Hypothalamus (tissue), 51 donors: ENCODE data around the gene HASPIN.
"Not testable (repeated sequence)": the region's sequence is repeated elsewhere in the genome, so short reads cannot be mapped to it uniquely, and the experiment has no call there.

Experiments used
- DNase-seq, 51 donors: peaks; one replicate each; lab custom pipeline; 2025; lab: John Stamatoyannopoulos, UW

Gene HASPIN

GRCh38 chr17:3695723-3696411 lies 27.8 kb upstream of the HASPIN start, which contains the start of gene P2RX5:
Gene P2RX5 (minus strand): TSS chr17:3696155. CDS start chr17:3696005, 150 bp downstream.
- peak in 2 of 51 donors; percentile 27 to 44 for DNase-seq

GRCh38 chr17:3697103-3697476 lies 26.6 kb upstream of the HASPIN start:
- DNase-seq: peak in 1 of 51 donors; percentile 45

- no peak for DNase-seq
These were observed 25.6 kb upstream of the HASPIN start for GRCh38 chr17:3698139-3698538.

GRCh38 chr17:3699951-3700350 lies 23.8 kb upstream of the HASPIN start:
- DNase-seq: no peak

GRCh38 chr17:3702041-3702539 lies 21.6 kb upstream of the HASPIN start:
- not testable (repeated sequence) for DNase-seq

GRCh38 chr17:3704931-3705717 lies 18.6 kb upstream of the HASPIN start:
- DNase-seq: no peak

GRCh38 chr17:3705718-3705984 lies 18.1 kb upstream of the HASPIN start:
- not testable (repeated sequence) for DNase-seq

- DNase-seq: no peak
These were observed 15.3 kb upstream of the HASPIN start for GRCh38 chr17:3708366-3708765.

- DNase-seq: no peak
These were observed 12.7 kb upstream of the HASPIN start for GRCh38 chr17:3710951-3711383.

GRCh38 chr17:3712811-3713463 lies 10.8 kb upstream of the HASPIN start:
- DNase-seq: no peak

- DNase-seq: no peak
These were observed 8.4 kb upstream of the HASPIN start for GRCh38 chr17:3715296-3715695.

GRCh38 chr17:3718201-3718600 lies 5.5 kb upstream of the HASPIN start:
- DNase-seq: no peak

- no peak for DNase-seq
These were observed 4.4 kb upstream of the HASPIN start for GRCh38 chr17:3719265-3719664.

GRCh38 chr17:3722716-3723115 lies 987 bp upstream of the HASPIN start:
- DNase-seq: no peak

GRCh38 chr17:3723188-3723555 lies 531 bp upstream of the HASPIN start:
- DNase-seq: peak in 3 of 51 donors; percentile 14 to 57 (median 54)

GRCh38 chr17:3724378-3725077 lies 825 bp downstream of the HASPIN start:
- DNase-seq: no peak

GRCh38 chr17:3727041-3727440 lies 3.3 kb downstream of the HASPIN start:
- DNase-seq: no peak

- not testable (repeated sequence) for DNase-seq
These were observed 4.4 kb downstream of the HASPIN start for GRCh38 chr17:3728099-3728498.

- no peak for DNase-seq
These were observed 6.2 kb downstream of the HASPIN start for GRCh38 chr17:3729881-3730280.

- no peak for DNase-seq
These were observed 7.3 kb downstream of the HASPIN start for GRCh38 chr17:3730881-3731429.

GRCh38 chr17:3732210-3732621 lies 8.5 kb downstream of the HASPIN start:
- no peak for DNase-seq
